ENCODE measurements around the gene C1orf116. TPM values are rescaled to one million over a fixed set of nuclear protein-coding genes. Genes with fewer than 3 reads are reported as not detected.

The C1orf116 gene
- polyA plus RNA-seq, 4 donors = 0.46 to 29.0 (median 21.5) TPM

GRCh38 chr1:207021876-207022596 is 10.5 kb downstream of the C1orf116 start:
- no peak for DNase-seq (ENCODE audit: low read depth in 4 of 4, low spot score in 3 of 4)

- DNase-seq (ENCODE audit: low read depth in 4 of 4, low spot score in 3 of 4) = no peak
These were observed 11.3 kb downstream of the C1orf116 start for GRCh38 chr1:207021139-207021861.

- DNase-seq (ENCODE audit: low read depth in 4 of 4, low spot score in 3 of 4) = no peak
These were observed 11.8 kb downstream of the C1orf116 start for GRCh38 chr1:207020709-207021107.

- DNase-seq (ENCODE audit: low read depth in 4 of 4, low spot score in 3 of 4) = no peak
These were observed 12.4 kb downstream of the C1orf116 start for GRCh38 chr1:207020065-207020708.

GRCh38 chr1:207019661-207020060 is 12.9 kb downstream of the C1orf116 start:
- no peak for DNase-seq (ENCODE audit: low read depth in 4 of 4, low spot score in 3 of 4)

- DNase-seq (ENCODE audit: low read depth in 4 of 4, low spot score in 3 of 4) = no peak
These were observed 13.4 kb downstream of the C1orf116 start for GRCh38 chr1:207019161-207019560.

GRCh38 chr1:207018707-207019106 is 13.8 kb downstream of the C1orf116 start:
- DNase-seq (ENCODE audit: low read depth in 4 of 4, low spot score in 3 of 4) = no peak

GRCh38 chr1:207017615-207018559 is 14.7 kb downstream of the C1orf116 start:
- DNase-seq (ENCODE audit: low read depth in 4 of 4, low spot score in 3 of 4) = no peak

- DNase-seq (ENCODE audit: low read depth in 4 of 4, low spot score in 3 of 4) = no peak
These were observed 16.8 kb downstream of the C1orf116 start for GRCh38 chr1:207015791-207016190.

GRCh38 chr1:207014728-207015127 is 17.8 kb downstream of the C1orf116 start:
- no peak for DNase-seq (ENCODE audit: low read depth in 4 of 4, low spot score in 3 of 4)

- no peak for DNase-seq (ENCODE audit: low read depth in 4 of 4, low spot score in 3 of 4)
These were observed 19.1 kb downstream of the C1orf116 start for GRCh38 chr1:207013321-207014085.

GRCh38 chr1:207010726-207011125 is 21.8 kb downstream of the C1orf116 start:
- no peak for DNase-seq (ENCODE audit: low read depth in 4 of 4, low spot score in 3 of 4)

- DNase-seq (ENCODE audit: low read depth in 4 of 4, low spot score in 3 of 4) = no peak
These were observed 22.6 kb downstream of the C1orf116 start for GRCh38 chr1:207009945-207010344.

- no peak for DNase-seq (ENCODE audit: low read depth in 4 of 4, low spot score in 3 of 4)
These were observed 23.2 kb downstream of the C1orf116 start for GRCh38 chr1:207009182-207009850.

- no peak for DNase-seq (ENCODE audit: low read depth in 4 of 4, low spot score in 3 of 4)
These were observed 25.1 kb downstream of the C1orf116 start for GRCh38 chr1:207007352-207008033.

- DNase-seq (ENCODE audit: low read depth in 4 of 4, low spot score in 3 of 4) = no peak
These were observed 25.6 kb downstream of the C1orf116 start for GRCh38 chr1:207006914-207007313.

GRCh38 chr1:207006083-207006482 is 26.5 kb downstream of the C1orf116 start:
- no peak for DNase-seq (ENCODE audit: low read depth in 4 of 4, low spot score in 3 of 4)

GRCh38 chr1:207004931-207005830 is 27.4 kb downstream of the C1orf116 start:
- no peak for DNase-seq (ENCODE audit: low read depth in 4 of 4, low spot score in 3 of 4)
